ENCODE measurements around the gene EXOC3L4.

DNA sequence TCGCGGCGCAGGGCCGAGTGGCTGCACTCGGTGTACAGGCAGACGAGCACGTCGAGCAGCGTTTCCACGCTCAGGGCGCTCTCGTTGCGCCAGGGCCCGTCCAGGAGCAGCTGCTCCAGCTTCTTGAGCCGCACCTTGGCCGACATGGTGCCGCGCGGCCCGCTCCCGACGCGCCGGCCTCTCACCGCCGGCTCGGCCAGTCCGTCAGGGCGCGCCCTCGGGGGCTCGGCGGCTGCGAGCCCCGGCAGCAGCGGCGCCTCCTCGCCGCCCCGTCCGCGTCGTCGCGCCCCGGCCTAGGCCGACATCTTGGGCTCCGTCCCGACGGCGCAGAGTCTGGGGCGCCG, 37.5 kb upstream of the EXOC3L4 start:
- TF ChIP-seq, protein P1, sequence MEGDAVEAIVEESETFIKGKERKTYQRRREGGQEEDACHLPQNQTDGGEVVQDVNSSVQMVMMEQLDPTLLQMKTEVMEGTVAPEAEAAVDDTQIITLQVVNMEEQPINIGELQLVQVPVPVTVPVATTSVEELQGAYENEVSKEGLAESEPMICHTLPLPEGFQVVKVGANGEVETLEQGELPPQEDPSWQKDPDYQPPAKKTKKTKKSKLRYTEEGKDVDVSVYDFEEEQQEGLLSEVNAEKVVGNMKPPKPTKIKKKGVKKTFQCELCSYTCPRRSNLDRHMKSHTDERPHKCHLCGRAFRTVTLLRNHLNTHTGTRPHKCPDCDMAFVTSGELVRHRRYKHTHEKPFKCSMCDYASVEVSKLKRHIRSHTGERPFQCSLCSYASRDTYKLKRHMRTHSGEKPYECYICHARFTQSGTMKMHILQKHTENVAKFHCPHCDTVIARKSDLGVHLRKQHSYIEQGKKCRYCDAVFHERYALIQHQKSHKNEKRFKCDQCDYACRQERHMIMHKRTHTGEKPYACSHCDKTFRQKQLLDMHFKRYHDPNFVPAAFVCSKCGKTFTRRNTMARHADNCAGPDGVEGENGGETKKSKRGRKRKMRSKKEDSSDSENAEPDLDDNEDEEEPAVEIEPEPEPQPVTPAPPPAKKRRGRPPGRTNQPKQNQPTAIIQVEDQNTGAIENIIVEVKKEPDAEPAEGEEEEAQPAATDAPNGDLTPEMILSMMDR (IDR thresholded peaks at IDR 0.05), result no peak
- TF ChIP-seq POLR2A (IDR thresholded peaks at IDR 0.05), result no peak

All from lower leg skin (tissue), 3 donors.